ENCODE results near the gene SAMD4B. TPM values are rescaled to one million over a fixed set of nuclear protein-coding genes. Genes with fewer than 3 reads are reported as not detected.

SAMD4B gene
- total and polyA plus RNA-seq, 10 of the 15 experiments (the other 5 are each of a cell fraction or from before 2014, with no cell fraction given) = 2.4 to 43.3 (median 23.9) TPM

DNA sequence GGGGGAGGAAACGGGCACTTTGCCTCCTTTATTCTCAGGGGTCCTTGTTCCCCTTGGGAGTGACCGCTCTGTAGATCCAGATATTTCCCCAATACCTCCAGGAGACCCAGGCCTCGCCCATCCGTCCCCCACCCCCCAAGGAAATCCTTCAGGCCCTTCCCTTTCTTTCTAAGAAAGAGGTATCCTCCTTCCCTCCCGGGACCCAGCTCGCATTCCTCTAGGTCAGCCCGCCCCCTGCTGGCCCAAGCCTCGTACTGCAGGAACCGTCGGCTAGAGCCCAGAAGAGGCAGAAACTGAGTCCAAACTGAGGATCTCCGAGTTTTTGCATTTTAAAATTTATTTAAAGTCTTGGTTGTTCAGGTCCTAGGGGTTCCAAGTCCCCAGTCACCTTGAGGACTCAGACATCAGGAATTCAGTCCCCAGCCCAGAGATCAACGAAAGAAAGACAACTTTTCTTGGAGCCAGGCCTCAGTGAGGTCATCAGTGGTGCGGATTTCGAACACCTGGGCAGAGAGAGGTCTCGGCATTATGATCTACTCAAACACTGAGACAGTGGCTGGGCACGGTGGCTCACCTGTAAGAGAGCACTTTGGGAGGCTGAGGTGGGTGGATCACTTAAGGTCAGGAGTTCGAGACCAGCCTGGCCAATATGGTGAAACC is 14.0 kb upstream of the SAMD4B start:
- H3K4me1 ChIP-seq (ENCODE audit: control insufficient read depth, insufficient read depth, low read length) = peaks cover 8% of the 10 kb centered on the region
- no TSS peak for BruUV-seq (replicated peaks)
- no peaks in the 10 kb centered on the region for H3K79me2 ChIP-seq (ENCODE audit: control insufficient read depth, insufficient read depth, low read length)
- ChIA-PET RAD21 (ENCODE audit: unreplicated experiment) (interaction anchor here (1.3 to 2.0 kb wide), 4 partner anchors 63 to 206 kb away, joined by 3 to 7 read pairs (median 4); partner anchors contain the start of genes MED29 and PAF1), CTCF (interaction anchor here (0.8 to 3.7 kb wide), 14 partner anchors 8 to 366 kb away, joined by 3 to 28 read pairs (median 4); partner anchors contain the start of gene GMFG), POLR2A (no interaction called here), SMC1A (ENCODE audit: uncharacterized antibody, unreplicated experiment) (interaction anchor here (1.1 to 2.2 kb wide), 3 partner anchors 113 to 206 kb away, joined by 3 to 17 read pairs (median 4); no protein-coding TSS in a partner anchor)
- no peak overlapping the region for H3K4me2 ChIP-seq (ENCODE audit: control insufficient read depth, insufficient read depth)
- no peaks in the 10 kb centered on the region for H3K27me3 ChIP-seq (replicated peaks in 1 of 2; ENCODE audit: control insufficient read depth in 2 of 2, insufficient read depth in 2 of 2, low read length in 1 of 2)
- in situ Hi-C loops (cut with MboI) = loop anchor here (5.0 kb wide), 1 partner anchor 206 kb away; no protein-coding TSS in a partner anchor
- H3K4me3 ChIP-seq = no peak overlapping the region
- FAIRE-seq = peak; percentile 83
- H3K27ac ChIP-seq (ENCODE audit: control insufficient read depth, insufficient read depth) = no peak overlapping the region
- peak; percentile 80 for ATAC-seq
- intact Hi-C loops (cut with micrococcal nuclease; ENCODE audit: unreplicated experiment) = loop anchor here (1.0 to 5.0 kb wide), 3 partner anchors 116 to 366 kb away; no protein-coding TSS in a partner anchor
- peaks cover 0 to 8% of the 10 kb centered on the region in 2 experiments; a peak in 2 of 4 replicates for H3K36me3 ChIP-seq (ENCODE audit: control insufficient read depth in 2 of 2, insufficient read depth in 2 of 2, low read length in 1 of 2)
- H4K20me1 ChIP-seq (ENCODE audit: control insufficient read depth, insufficient read depth) = no peaks in the 10 kb centered on the region
- DNase-seq (ENCODE audit: low read depth, low spot score) = no peak
- no peak overlapping the region for H2AFZ ChIP-seq (ENCODE audit: control insufficient read depth, low read depth, low read length)
- WGBS (ENCODE audit: insufficient coverage, insufficient replicate concordance, low lambda C conversion rate, missing lambda C conversion rate) = 37% methylated on average over 17 of the region's 17 CpGs
- no peaks in the 10 kb centered on the region for H3K9me3 ChIP-seq (replicated peaks; ENCODE audit: control insufficient read depth, insufficient read depth, low read length)
- H3K9ac ChIP-seq (ENCODE audit: control insufficient read depth, insufficient read depth, low read length) = no peak overlapping the region
- TF ChIP-seq YY1 (IDR thresholded peaks at IDR 0.05; ENCODE audit: low read depth, low read length) = peak; percentile 61
- TF ChIP-seq TBL1XR1 (IDR thresholded peaks at IDR 0.05; ENCODE audit: low read depth, low read length) = no peak
- peak; percentile 85; the same call in 1 of the 2 replicates for TF ChIP-seq SMC3 (IDR thresholded peaks at IDR 0.05; ENCODE audit: borderline replicate concordance, low read length)
- TF ChIP-seq RAD21 (IDR thresholded peaks at IDR 0.05; ENCODE audit: insufficient read depth, low read depth, low read length) = peak; percentile 93
- TF ChIP-seq NBN (IDR thresholded peaks at IDR 0.05) = no peak
- TF ChIP-seq MYC (IDR thresholded peaks at IDR 0.05; ENCODE audit: insufficient read depth, insufficient read length, insufficient replicate concordance, low read length, severe bottlenecking) = no peak
- no peak for TF ChIP-seq CREM (IDR thresholded peaks at IDR 0.05; ENCODE audit: low read depth)
- 0 out of 4 replicates have a peak, but pooled peaks of 1 of the 2 experiments have one; percentile 20 for TF ChIP-seq IKZF2 (IDR thresholded peaks at IDR 0.05)
- TF ChIP-seq, protein P1, sequence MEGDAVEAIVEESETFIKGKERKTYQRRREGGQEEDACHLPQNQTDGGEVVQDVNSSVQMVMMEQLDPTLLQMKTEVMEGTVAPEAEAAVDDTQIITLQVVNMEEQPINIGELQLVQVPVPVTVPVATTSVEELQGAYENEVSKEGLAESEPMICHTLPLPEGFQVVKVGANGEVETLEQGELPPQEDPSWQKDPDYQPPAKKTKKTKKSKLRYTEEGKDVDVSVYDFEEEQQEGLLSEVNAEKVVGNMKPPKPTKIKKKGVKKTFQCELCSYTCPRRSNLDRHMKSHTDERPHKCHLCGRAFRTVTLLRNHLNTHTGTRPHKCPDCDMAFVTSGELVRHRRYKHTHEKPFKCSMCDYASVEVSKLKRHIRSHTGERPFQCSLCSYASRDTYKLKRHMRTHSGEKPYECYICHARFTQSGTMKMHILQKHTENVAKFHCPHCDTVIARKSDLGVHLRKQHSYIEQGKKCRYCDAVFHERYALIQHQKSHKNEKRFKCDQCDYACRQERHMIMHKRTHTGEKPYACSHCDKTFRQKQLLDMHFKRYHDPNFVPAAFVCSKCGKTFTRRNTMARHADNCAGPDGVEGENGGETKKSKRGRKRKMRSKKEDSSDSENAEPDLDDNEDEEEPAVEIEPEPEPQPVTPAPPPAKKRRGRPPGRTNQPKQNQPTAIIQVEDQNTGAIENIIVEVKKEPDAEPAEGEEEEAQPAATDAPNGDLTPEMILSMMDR (IDR thresholded peaks at IDR 0.05 in 2 of 3, conservative IDR thresholded peaks at IDR 0.05 in 1 of 3; ENCODE audit: control insufficient read depth in 2 of 3, extremely low read depth in 1 of 3, insufficient read depth in 1 of 3, low read depth in 3 of 3, low read length in 3 of 3) = peak; percentile 92 to 95 (median 92)
